H9 (cell line): ENCODE results near the gene WRAP53. TPM values are rescaled to one million over a fixed set of nuclear protein-coding genes. Genes with fewer than 3 reads are reported as not detected.

Experiments
- DNase-seq: peaks from one replicate; pipeline ENCODE4 v3.0.0-alpha.2; 2017
- H2AFZ ChIP-seq: one replicate; pipeline ENCODE4 v1.6.1; 2013; ENCODE audit warnings: mild to moderate bottlenecking, low read length, control low read depth, moderate library complexity
- H2AK5ac ChIP-seq: 2 replicates; pipeline ENCODE4 v1.6.1; 2013; ENCODE audit warnings: low read length, control low read depth, mixed read lengths; ENCODE audit not compliant: insufficient read length
- H2BK120ac ChIP-seq: one replicate; pipeline ENCODE4 v1.6.1; 2013; ENCODE audit warnings: low read depth, mild to moderate bottlenecking, low read length, control low read depth, inconsistent platforms; ENCODE audit not compliant: poor library complexity, severe bottlenecking
- H2BK12ac ChIP-seq: 2 replicates; pipeline ENCODE4 v1.6.1; 2013; ENCODE audit warnings: low read length, control low read depth, mixed read lengths, low read depth; ENCODE audit not compliant: insufficient read length
- H2BK15ac ChIP-seq: 2 replicates; pipeline ENCODE4 v1.6.1; 2013; ENCODE audit warnings: low read depth, low read length, control low read depth
- H2BK20ac ChIP-seq: one replicate; pipeline ENCODE4 v1.6.1; 2013; ENCODE audit warnings: low read depth, mild to moderate bottlenecking, low read length, control low read depth, inconsistent platforms; ENCODE audit not compliant: poor library complexity, severe bottlenecking
- H2BK5ac ChIP-seq: 2 replicates; pipeline ENCODE4 v1.6.1; 2013; ENCODE audit warnings: low read length, control low read depth, mixed read lengths; ENCODE audit not compliant: insufficient read length
- H3K14ac ChIP-seq: 2 replicates; pipeline ENCODE4 v1.6.1; 2013; ENCODE audit warnings: low read length, control low read depth; ENCODE audit not compliant: insufficient read depth
- H3K18ac ChIP-seq: 2 replicates; pipeline ENCODE4 v1.6.1; 2013; ENCODE audit warnings: low read depth, mild to moderate bottlenecking, mixed read lengths, low read length, control low read depth; ENCODE audit not compliant: insufficient read length
- H3K23ac ChIP-seq: 2 replicates; pipeline ENCODE4 v1.6.1; 2013; ENCODE audit warnings: low read length, control low read depth, mixed read lengths, low read depth; ENCODE audit not compliant: insufficient read length
- H3K23me2 ChIP-seq: 2 replicates; pipeline ENCODE4 v1.6.1; 2013; ENCODE audit warnings: low read depth, mild to moderate bottlenecking, mixed read lengths, low read length, control low read depth; ENCODE audit not compliant: insufficient read length, poor library complexity, severe bottlenecking
- H3K27ac ChIP-seq: 2 replicates; pipeline ENCODE4 v1.5.1; 2013; ENCODE audit warnings: low read length, control low read depth, mixed read lengths, low read depth; ENCODE audit not compliant: insufficient read length
- H3K27me3 ChIP-seq: 2 replicates; pipeline ENCODE4 v1.6.1; 2013; ENCODE audit warnings: low read length, control low read depth, inconsistent platforms; ENCODE audit not compliant: insufficient read depth
- H3K4ac ChIP-seq: 2 replicates; pipeline ENCODE4 v1.6.1; 2013; ENCODE audit warnings: low read depth, mild to moderate bottlenecking, control low read depth, inconsistent platforms, low read length, moderate library complexity
- H3K4me1 ChIP-seq: 2 replicates; pipeline ENCODE4 v1.6.1; 2013; ENCODE audit warnings: low read length, control low read depth, inconsistent platforms; ENCODE audit not compliant: insufficient read depth
- H3K4me2 ChIP-seq: 2 replicates; pipeline ENCODE4 v1.6.1; 2013; ENCODE audit warnings: low read length, control low read depth, mixed read lengths; ENCODE audit not compliant: insufficient read length, insufficient read depth
- H3K56ac ChIP-seq: 2 replicates; pipeline ENCODE4 v1.6.1; 2013; ENCODE audit warnings: low read depth, mild to moderate bottlenecking, mixed read lengths, low read length, control low read depth; ENCODE audit not compliant: insufficient read length
- H3K79me1 ChIP-seq: 2 replicates; pipeline ENCODE4 v1.6.1; 2013; ENCODE audit warnings: low read depth, mild to moderate bottlenecking, moderate library complexity, low read length, control low read depth, inconsistent platforms; ENCODE audit not compliant: insufficient read depth, poor library complexity, severe bottlenecking
- H3K79me2 ChIP-seq: 2 replicates; pipeline ENCODE4 v1.6.1; 2013; ENCODE audit warnings: low read length, control low read depth, inconsistent platforms; ENCODE audit not compliant: insufficient read depth
- H3K9ac ChIP-seq: 2 replicates; pipeline ENCODE4 v1.6.1; 2013; ENCODE audit warnings: low read length, control low read depth, mixed read lengths; ENCODE audit not compliant: insufficient read length; ENCODE audit errors: extremely low read depth
- H3K9me3 ChIP-seq: one replicate; pipeline ENCODE4 v1.6.1; 2013; ENCODE audit warnings: low read depth, low read length, inconsistent platforms; ENCODE audit not compliant: control insufficient read depth
- H3T11ph ChIP-seq: one replicate; pipeline ENCODE4 v1.6.1; 2013; ENCODE audit warnings: mild to moderate bottlenecking, low read length, control low read depth, inconsistent platforms
- H4K20me1 ChIP-seq: one replicate; pipeline ENCODE4 v1.6.1; 2013; ENCODE audit not compliant: control insufficient read depth, insufficient read length, insufficient read depth
- H4K5ac ChIP-seq: 2 replicates; pipeline ENCODE4 v1.6.1; 2013; ENCODE audit warnings: low read depth, mild to moderate bottlenecking, mixed read lengths, low read length, control low read depth; ENCODE audit not compliant: insufficient read length
- H4K8ac ChIP-seq: replicated peaks from 2 replicates; pipeline ENCODE4 v1.6.1; 2013; ENCODE audit warnings: low read length, control low read depth, mixed read lengths, low read depth; ENCODE audit not compliant: insufficient read length
- H4K91ac ChIP-seq: 2 replicates; pipeline ENCODE4 v1.6.1; 2013; ENCODE audit warnings: low read depth, mild to moderate bottlenecking, moderate library complexity, mixed read lengths, low read length, control low read depth; ENCODE audit not compliant: insufficient read length
- H3K27ac Mint-ChIP-seq, 3 experiments: 2 replicates in 2 of 3; 3 replicates in 1 of 3; pipeline ENCODE4 v1.8.0; 2020 to 2021; ENCODE audit warnings: mixed read lengths in 3 of 3, mild to moderate bottlenecking in 1 of 3, moderate library complexity in 1 of 3
- H3K27me3 Mint-ChIP-seq: 2 replicates; pipeline ENCODE4 v1.8.0; 2021; ENCODE audit warnings: low read depth, mild to moderate bottlenecking, moderate library complexity, mixed read lengths
- H3K36me3 Mint-ChIP-seq, 3 experiments: 2 replicates in 2 of 3; 3 replicates in 1 of 3; pipeline ENCODE4 v1.8.0; 2020 to 2021; ENCODE audit warnings: low read depth in 3 of 3, mixed read lengths in 3 of 3; ENCODE audit not compliant: insufficient read depth in 1 of 3
- H3K4me1 Mint-ChIP-seq, 2 experiments: 2 replicates each; pipeline ENCODE4 v1.8.0; 2020; ENCODE audit warnings: mixed read lengths in 2 of 2
- H3K4me3 Mint-ChIP-seq, 2 experiments: 2 replicates in 1 of 2; 3 replicates in 1 of 2; pipeline ENCODE4 v1.8.0; 2020 to 2021; ENCODE audit warnings: mild to moderate bottlenecking in 2 of 2, mixed read lengths in 2 of 2, moderate library complexity in 1 of 2
- H3K9me3 Mint-ChIP-seq, 2 experiments: 2 replicates in 1 of 2; 3 replicates in 1 of 2; pipeline ENCODE4 v1.8.0; 2020; ENCODE audit warnings: mild to moderate bottlenecking in 2 of 2, mixed read lengths in 2 of 2, moderate library complexity in 1 of 2
- CTCF ChIP-seq: fragments of 200-600 bp; sonication (generic); conservative IDR thresholded peaks from 3 replicates; pipeline ENCODE4 v1.8.0; 2021; ENCODE audit warnings: antibody characterized with exemption, mild to moderate bottlenecking
- WGBS: extraction: QIAGEN DNeasy Blood & Tissue Kit; methylation state at CpG from one replicate; pipeline ENCODE4 v1.1.7; 2013; ENCODE audit warnings: missing lambda C conversion rate, low lambda C conversion rate, mixed read lengths; ENCODE audit not compliant: insufficient read length; ENCODE audit errors: extremely low coverage; 5-methylcytosine and 5-hydroxymethylcytosine counted together
- total RNA-seq: library from RNA; stranded (reverse); gene quantifications from 2 replicates; pipeline ENCODE4 v1.2.1, GENCODE V29; 2021

The WRAP53 gene
- total RNA-seq, 1 experiment from 2014 or later, result 27.0 TPM

- no peaks in the 10 kb centered on the region for H3K79me1 ChIP-seq
- H4K20me1 ChIP-seq, result no peaks in the 10 kb centered on the region
- H3K23me2 ChIP-seq, result peaks cover 2% of the 10 kb centered on the region
- no peak overlapping the region for H2BK20ac ChIP-seq
- H2AFZ ChIP-seq, result no peak overlapping the region
- H2AK5ac ChIP-seq, result no peak overlapping the region
- H3K9ac ChIP-seq, result no peak overlapping the region
- no peak overlapping the region for H3K4ac ChIP-seq
- no peak overlapping the region for H4K91ac ChIP-seq
- no peak overlapping the region for H2BK5ac ChIP-seq
- H2BK120ac ChIP-seq, result no peak overlapping the region
- H3K4me2 ChIP-seq, result no peak overlapping the region
- no peak for DNase-seq
- no peaks in the 10 kb centered on the region for H3K27me3 ChIP-seq
- no peak overlapping the region for H3K23ac ChIP-seq
- no peak overlapping the region for H3K27ac ChIP-seq
- H2BK12ac ChIP-seq, result no peak overlapping the region
- Mint-ChIP-seq H3K27me3 (no peaks in the 10 kb centered on the region; the same call in 1 of the 2 replicates), H3K4me1 (peaks cover 0 to 4% of the 10 kb centered on the region in 2 experiments; a peak in 2 of 4 replicates), H3K4me3 (no peak overlapping the region), H3K36me3 (no peaks in the 10 kb centered on the region), H3K27ac (no peak overlapping the region), H3K9me3 (no peaks in the 10 kb centered on the region)
- H3K9me3 ChIP-seq, result no peaks in the 10 kb centered on the region
- H2BK15ac ChIP-seq, result no peak overlapping the region
- H4K8ac ChIP-seq, result no peak overlapping the region
- no CpG with 5 or more reads among the region's 4 CpGs for WGBS
- H3K18ac ChIP-seq, result no peak overlapping the region
- no peak for TF ChIP-seq CTCF
- no peaks in the 10 kb centered on the region for H3K4me1 ChIP-seq
- H3K14ac ChIP-seq, result no peak overlapping the region
- no peaks in the 10 kb centered on the region for H3K79me2 ChIP-seq
- no peak overlapping the region for H3K56ac ChIP-seq
- H4K5ac ChIP-seq, result no peak overlapping the region
- H3T11ph ChIP-seq, result no peak overlapping the region
Observed at GRCh38 chr17:7747635-7748071, 59.4 kb downstream of the WRAP53 start.
